ENCODE measurements around the gene AP3S2.

DNA sequence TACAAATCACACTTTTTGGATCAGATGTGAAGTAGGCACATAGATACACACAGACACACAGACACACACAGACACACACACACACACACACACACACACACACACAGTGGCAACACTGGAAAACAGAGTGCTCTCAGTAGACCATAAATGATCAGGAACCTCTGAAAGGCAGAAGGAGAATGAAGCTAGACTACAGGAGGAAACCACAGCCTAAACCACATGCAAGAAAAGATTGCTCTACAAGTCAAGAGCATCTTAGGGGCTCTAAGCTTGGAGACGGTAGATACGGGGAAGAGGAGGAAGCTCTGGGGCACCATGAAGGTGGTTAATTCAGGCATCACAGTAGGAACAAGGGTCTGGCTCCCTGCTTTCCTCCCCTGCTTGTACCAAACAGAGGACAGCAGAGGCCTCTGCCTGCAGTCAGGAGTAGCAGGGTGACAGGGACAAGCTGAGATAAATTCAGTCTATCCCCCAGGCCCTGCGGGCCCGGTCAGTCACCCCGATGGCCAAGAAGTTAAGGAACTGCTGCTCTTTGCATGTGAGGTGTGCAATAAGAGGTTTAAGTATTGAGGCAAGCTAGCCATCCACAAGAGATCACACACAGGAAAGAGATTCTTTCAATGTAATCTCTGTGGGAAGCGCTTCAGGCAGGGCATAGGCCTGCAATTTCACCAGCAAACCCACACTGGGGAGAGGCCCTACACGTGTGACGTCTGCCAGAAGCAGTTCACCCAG, 42.4 kb upstream of the AP3S2 start:
- TF ChIP-seq, protein P1, sequence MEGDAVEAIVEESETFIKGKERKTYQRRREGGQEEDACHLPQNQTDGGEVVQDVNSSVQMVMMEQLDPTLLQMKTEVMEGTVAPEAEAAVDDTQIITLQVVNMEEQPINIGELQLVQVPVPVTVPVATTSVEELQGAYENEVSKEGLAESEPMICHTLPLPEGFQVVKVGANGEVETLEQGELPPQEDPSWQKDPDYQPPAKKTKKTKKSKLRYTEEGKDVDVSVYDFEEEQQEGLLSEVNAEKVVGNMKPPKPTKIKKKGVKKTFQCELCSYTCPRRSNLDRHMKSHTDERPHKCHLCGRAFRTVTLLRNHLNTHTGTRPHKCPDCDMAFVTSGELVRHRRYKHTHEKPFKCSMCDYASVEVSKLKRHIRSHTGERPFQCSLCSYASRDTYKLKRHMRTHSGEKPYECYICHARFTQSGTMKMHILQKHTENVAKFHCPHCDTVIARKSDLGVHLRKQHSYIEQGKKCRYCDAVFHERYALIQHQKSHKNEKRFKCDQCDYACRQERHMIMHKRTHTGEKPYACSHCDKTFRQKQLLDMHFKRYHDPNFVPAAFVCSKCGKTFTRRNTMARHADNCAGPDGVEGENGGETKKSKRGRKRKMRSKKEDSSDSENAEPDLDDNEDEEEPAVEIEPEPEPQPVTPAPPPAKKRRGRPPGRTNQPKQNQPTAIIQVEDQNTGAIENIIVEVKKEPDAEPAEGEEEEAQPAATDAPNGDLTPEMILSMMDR (IDR thresholded peaks at IDR 0.05; ENCODE audit: insufficient read depth, low read length, poor library complexity, severe bottlenecking), result no peak
- no peak for TF ChIP-seq EZH2phosphoT487 (conservative IDR thresholded peaks at IDR 0.05; ENCODE audit: low read length)
